HEK293 (cell line): Measurements from ENCODE around the gene KBTBD3.
A peak's percentile ranks its signal among the peaks of the same experiment; 100 is the strongest.

Source experiments
- CTCF ChIA-PET: fragments of 350-600 bp; formaldehyde crosslinking; extraction: SDS; loops from one replicate; lab custom pipeline; 2021; ENCODE audit warnings: antibody characterized with exemption; lab: Yijun Ruan, JAX
- POLR2A ChIA-PET: fragments of 300-600 bp; formaldehyde crosslinking; extraction: SDS; loops from one replicate; lab custom pipeline; 2020; ENCODE audit warnings: antibody characterized with exemption, inconsistent platforms; lab: Yijun Ruan, JAX
- H3K27ac ChIP-seq: fragments of 200-500 bp; sonication (Bioruptor generic); 2 replicates; pipeline ENCODE4 v1.5.1; 2014; ENCODE audit warnings: low read depth, low read length, control low read depth, inconsistent platforms; ENCODE audit errors: extremely low read depth
- H3K36me3 ChIP-seq, 2 experiments: fragments of 200-500 bp in 1 of 2; sonication (Bioruptor generic) in 1 of 2; 1 replicate in 1 of 2; 2 replicates in 1 of 2; pipeline ENCODE4 v1.5.1; 2014 to 2017; ENCODE audit warnings: inconsistent platforms in 2 of 2, low read length in 2 of 2; ENCODE audit not compliant: control insufficient read depth in 2 of 2, insufficient read depth in 1 of 2
- H3K4me1 ChIP-seq: fragments of 200-500 bp; sonication (Bioruptor generic); 2 replicates; pipeline ENCODE4 v1.5.1; 2014; ENCODE audit warnings: mild to moderate bottlenecking, low read length, inconsistent platforms; ENCODE audit not compliant: control insufficient read depth, insufficient read depth
- H3K4me3 ChIP-seq: 2 replicates; pipeline ENCODE4 v1.5.1; 2011; ENCODE audit warnings: low read depth, mild to moderate bottlenecking, control low read depth, low read length, moderate library complexity
- H3K9me3 ChIP-seq: fragments of 200-500 bp; sonication (Bioruptor generic); 2 replicates; pipeline ENCODE4 v1.5.1; 2014; ENCODE audit warnings: low read depth, low read length, inconsistent platforms; ENCODE audit not compliant: control insufficient read depth, insufficient read depth
- BCL11B ChIP-seq: fragments of 450-650 bp; formaldehyde crosslinking; IDR thresholded peaks from 2 replicates; pipeline ENCODE4 v1.5.1; 2016; ENCODE audit warnings: low read depth, missing biosample characterization, missing genetic modification characterization
- GLI2 ChIP-seq: fragments of 450-650 bp; formaldehyde crosslinking; IDR thresholded peaks from 2 replicates; pipeline ENCODE4; 2017; ENCODE audit warnings: missing biosample characterization, missing genetic modification characterization, low read depth, borderline replicate concordance
- GLIS1 ChIP-seq: fragments of 450-650 bp; formaldehyde crosslinking; IDR thresholded peaks from 2 replicates; pipeline ENCODE4 v1.5.1; 2016; ENCODE audit warnings: missing biosample characterization, missing genetic modification characterization
- HOXD13 ChIP-seq: sonication (generic); formaldehyde crosslinking; IDR thresholded peaks from 2 replicates; pipeline ENCODE4 v1.8.0; 2022; ENCODE audit warnings: missing genetic modification reagents, borderline replicate concordance
- KLF16 ChIP-seq: fragments of 450-650 bp; formaldehyde crosslinking; IDR thresholded peaks from 2 replicates; pipeline ENCODE4 v1.5.1; 2017; ENCODE audit warnings: missing biosample characterization, missing genetic modification characterization
- REPIN1 ChIP-seq: fragments of 450-650 bp; formaldehyde crosslinking; IDR thresholded peaks from 2 replicates; pipeline ENCODE4 v1.5.1; 2017; ENCODE audit warnings: missing biosample characterization, missing genetic modification characterization, low read depth
- ZBTB48 ChIP-seq: fragments of 450-650 bp; formaldehyde crosslinking; IDR thresholded peaks from 2 replicates; pipeline ENCODE4 v1.5.1; 2016; ENCODE audit warnings: missing biosample characterization, missing genetic modification characterization
- ZNF114 ChIP-seq: fragments of 450-650 bp; formaldehyde crosslinking; IDR thresholded peaks from 2 replicates; pipeline ENCODE4 v1.5.0; 2017; ENCODE audit warnings: missing biosample characterization, missing genetic modification characterization
- ZNF138 ChIP-seq: fragments of 450-650 bp; formaldehyde crosslinking; IDR thresholded peaks from 2 replicates; pipeline ENCODE4 v1.5.1; 2016; ENCODE audit warnings: missing biosample characterization, missing genetic modification characterization, borderline replicate concordance
- ZNF175 ChIP-seq: fragments of 450-650 bp; formaldehyde crosslinking; IDR thresholded peaks from 2 replicates; pipeline ENCODE4 v1.5.1; 2016; ENCODE audit warnings: missing biosample characterization, missing genetic modification characterization
- ZNF2 ChIP-seq: fragments of 450-650 bp; formaldehyde crosslinking; IDR thresholded peaks from 2 replicates; pipeline ENCODE4 v1.5.1; 2016; ENCODE audit warnings: missing biosample characterization, missing genetic modification characterization
- ZNF214 ChIP-seq: fragments of 450-650 bp; formaldehyde crosslinking; IDR thresholded peaks from 2 replicates; pipeline ENCODE4 v1.5.1; 2017; ENCODE audit warnings: missing biosample characterization, mild to moderate bottlenecking, missing genetic modification characterization, borderline replicate concordance
- ZNF266 ChIP-seq: fragments of 450-650 bp; formaldehyde crosslinking; IDR thresholded peaks from 2 replicates; pipeline ENCODE4 v1.5.1; 2016; ENCODE audit warnings: missing biosample characterization, missing genetic modification characterization, low read depth
- ZNF311 ChIP-seq: fragments of 450-650 bp; formaldehyde crosslinking; IDR thresholded peaks from 2 replicates; pipeline ENCODE4 v1.5.1; 2017; ENCODE audit warnings: missing biosample characterization, missing genetic modification characterization, borderline replicate concordance
- ZNF549 ChIP-seq: fragments of 450-650 bp; IDR thresholded peaks from 2 replicates; pipeline ENCODE4 v1.5.1; 2018; ENCODE audit warnings: missing biosample characterization, missing genetic modification characterization, mild to moderate bottlenecking, inconsistent platforms, moderate library complexity
- ZNF596 ChIP-seq: fragments of 450-650 bp; IDR thresholded peaks from 2 replicates; pipeline ENCODE4 v1.5.0; 2018; ENCODE audit warnings: missing biosample characterization, mild to moderate bottlenecking, missing genetic modification characterization, moderate library complexity
- ZNF654 ChIP-seq: fragments of 450-650 bp; formaldehyde crosslinking; IDR thresholded peaks from 2 replicates; pipeline ENCODE4 v1.5.1; 2016; ENCODE audit warnings: low read depth, missing biosample characterization, missing genetic modification characterization
- ZNF660 ChIP-seq: fragments of 450-650 bp; IDR thresholded peaks from 2 replicates; pipeline ENCODE4 v1.5.1; 2018; ENCODE audit warnings: missing biosample characterization, mild to moderate bottlenecking, missing genetic modification characterization
- ZNF677 ChIP-seq: fragments of 450-650 bp; IDR thresholded peaks from 2 replicates; pipeline ENCODE4 v1.5.0; 2018; ENCODE audit warnings: missing biosample characterization, mild to moderate bottlenecking, missing genetic modification characterization, moderate library complexity
- ZNF701 ChIP-seq: fragments of 450-650 bp; formaldehyde crosslinking; IDR thresholded peaks from 2 replicates; pipeline ENCODE4 v1.5.1; 2016; ENCODE audit warnings: missing biosample characterization, missing genetic modification characterization
- ZNF792 ChIP-seq: fragments of 450-650 bp; formaldehyde crosslinking; IDR thresholded peaks from 2 replicates; pipeline ENCODE4 v1.5.1; 2016; ENCODE audit warnings: missing biosample characterization, missing genetic modification characterization
- ZNF843 ChIP-seq: fragments of 450-650 bp; formaldehyde crosslinking; IDR thresholded peaks from 2 replicates; pipeline ENCODE4 v1.5.1; 2016; ENCODE audit warnings: missing biosample characterization, missing genetic modification characterization
- ZSCAN16 ChIP-seq: fragments of 450-650 bp; formaldehyde crosslinking; IDR thresholded peaks from 2 replicates; pipeline ENCODE4 v1.5.1; 2016; ENCODE audit warnings: missing biosample characterization, missing genetic modification characterization
- TF ChIP-seq, protein P1 (sequence below): fragments of 450-650 bp; formaldehyde crosslinking; IDR thresholded peaks from 2 replicates; pipeline ENCODE4 v1.5.1; 2016; ENCODE audit warnings: missing biosample characterization, missing genetic modification characterization
- TF ChIP-seq, protein P2 (sequence below): fragments of 450-650 bp; formaldehyde crosslinking; IDR thresholded peaks from 2 replicates; pipeline ENCODE4 v1.5.1; 2016; ENCODE audit warnings: missing biosample characterization, missing genetic modification characterization

The KBTBD3 gene

DNA sequence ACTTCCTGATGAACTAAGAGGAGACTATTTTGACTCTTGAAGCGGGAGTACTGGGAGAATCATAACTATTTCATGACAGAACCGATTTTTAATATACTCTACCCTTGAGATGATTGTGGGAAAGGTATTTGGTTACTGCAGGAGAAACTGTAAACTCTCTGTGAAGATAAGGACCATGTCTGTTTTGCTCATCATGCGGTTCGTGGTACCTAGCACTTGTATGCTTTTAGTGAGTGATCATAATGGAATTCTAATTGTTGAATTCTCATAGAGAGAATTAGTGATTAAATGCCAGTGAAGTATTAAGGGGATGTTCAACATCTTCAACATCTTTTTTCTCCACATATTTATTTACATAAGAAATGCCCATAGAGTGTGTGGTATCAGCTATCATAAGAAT is 11.7 kb upstream of the KBTBD3 start (continued):
- TF ChIP-seq, protein P1, sequence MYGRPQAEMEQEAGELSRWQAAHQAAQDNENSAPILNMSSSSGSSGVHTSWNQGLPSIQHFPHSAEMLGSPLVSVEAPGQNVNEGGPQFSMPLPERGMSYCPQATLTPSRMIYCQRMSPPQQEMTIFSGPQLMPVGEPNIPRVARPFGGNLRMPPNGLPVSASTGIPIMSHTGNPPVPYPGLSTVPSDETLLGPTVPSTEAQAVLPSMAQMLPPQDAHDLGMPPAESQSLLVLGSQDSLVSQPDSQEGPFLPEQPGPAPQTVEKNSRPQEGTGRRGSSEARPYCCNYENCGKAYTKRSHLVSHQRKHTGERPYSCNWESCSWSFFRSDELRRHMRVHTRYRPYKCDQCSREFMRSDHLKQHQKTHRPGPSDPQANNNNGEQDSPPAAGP (tag by site-specific recombination) = no peak
- TF ChIP-seq ZNF596 (tag by site-specific recombination) = no peak

DNA sequence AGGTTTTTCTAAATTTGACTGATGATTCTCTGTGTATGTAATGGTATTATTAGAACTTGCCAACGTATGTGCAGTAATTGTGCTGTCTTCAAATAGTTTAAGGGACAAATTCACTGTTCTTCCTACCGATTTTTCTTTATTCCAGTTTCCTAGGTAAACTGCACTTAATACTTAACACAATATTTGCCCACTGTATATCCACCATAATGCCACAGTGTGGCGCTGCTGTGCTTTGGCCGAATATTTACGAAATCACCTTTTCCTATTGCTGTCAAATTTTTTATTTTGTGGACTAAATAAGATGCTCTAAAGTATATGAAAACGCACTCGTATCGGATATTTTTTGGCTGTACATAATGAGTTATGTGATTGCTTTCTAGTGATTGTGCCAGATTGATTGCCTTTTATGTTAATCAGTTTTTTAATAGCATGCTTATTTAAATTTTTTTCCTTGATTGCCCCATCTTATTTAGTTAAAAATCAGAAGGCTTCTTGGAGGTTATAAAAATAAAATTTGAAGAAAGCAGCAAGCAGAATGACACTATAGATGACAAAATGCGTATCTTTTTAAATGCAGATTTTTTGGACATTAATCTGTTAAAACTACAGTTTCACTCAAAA is 10.8 kb upstream of the KBTBD3 start:
- Histone ChIP-seq H3K9me3 (no peaks in the 10 kb centered on the region), H3K36me3 (peaks cover 4 to 65% of the 10 kb centered on the region in 2 experiments; a peak in 2 of 3 replicates), H3K27ac (no peak overlapping the region), H3K4me3 (no peak overlapping the region), H3K4me1 (no peaks in the 10 kb centered on the region)
- CTCF ChIA-PET = interaction anchor here (0.6 to 2.0 kb wide), 13 partner anchors 9 to 950 kb away, joined by 3 to 8 read pairs (median 4); no protein-coding TSS in a partner anchor
- TF ChIP-seq ZNF660 (tag by site-specific recombination) (0 out of 2 replicates have a peak, but pooled peaks have one; percentile 37), ZNF214 (tag by site-specific recombination) (no peak), KLF16 (tag by site-specific recombination) (no peak), ZNF654 (tag by site-specific recombination) (peak; percentile 77), ZNF311 (tag by site-specific recombination) (no peak)
- POLR2A ChIA-PET = interaction anchor here (1.8 kb wide), 1 partner anchor 11 kb away, joined by 5 read pairs; the partner anchor contains the start of genes AASDHPPT and KBTBD3

DNA sequence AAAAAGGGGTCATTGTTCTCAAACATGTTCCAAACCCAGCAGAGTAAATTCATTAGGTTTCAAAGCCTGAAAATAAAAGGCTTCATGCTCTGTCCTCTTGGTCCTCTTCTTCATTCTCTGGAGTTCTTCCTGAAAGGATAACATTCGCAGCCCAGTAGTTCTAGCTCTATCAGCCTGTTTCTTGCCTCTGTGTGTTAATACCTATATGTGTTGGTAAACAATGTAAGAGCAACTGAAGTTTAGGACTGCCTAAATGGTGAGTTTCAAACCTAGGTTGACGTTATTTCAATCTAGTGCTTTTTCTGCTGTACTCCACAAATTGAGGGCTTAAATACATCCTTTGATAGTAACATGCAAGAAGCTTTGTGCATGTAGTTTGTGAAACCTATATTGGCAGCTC is 9.7 kb upstream of the KBTBD3 start:
- Histone ChIP-seq H3K36me3 (peaks cover 4 to 65% of the 10 kb centered on the region in 2 experiments; a peak in 2 of 3 replicates), H3K4me1 (no peaks in the 10 kb centered on the region), H3K27ac (no peak overlapping the region), H3K9me3 (no peaks in the 10 kb centered on the region), H3K4me3 (no peak overlapping the region)
- TF ChIP-seq ZBTB48 (tag by site-specific recombination) (no peak), ZNF311 (tag by site-specific recombination) (no peak), GLIS1 (tag by site-specific recombination) (no peak), HOXD13 (CRISPR knock-in tag) (no peak), ZNF677 (tag by site-specific recombination) (no peak), GLI2 (no peak), ZNF549 (tag by site-specific recombination) (no peak), ZNF701 (tag by site-specific recombination) (no peak)
- ChIA-PET CTCF (interaction anchor here (0.7 to 2.0 kb wide), 11 partner anchors 8 to 1142 kb away, joined by 3 to 8 read pairs (median 4); no protein-coding TSS in a partner anchor), POLR2A (interaction anchor here (1.8 kb wide), 1 partner anchor 9 kb away, joined by 5 read pairs; the partner anchor contains the start of genes AASDHPPT and KBTBD3)

DNA sequence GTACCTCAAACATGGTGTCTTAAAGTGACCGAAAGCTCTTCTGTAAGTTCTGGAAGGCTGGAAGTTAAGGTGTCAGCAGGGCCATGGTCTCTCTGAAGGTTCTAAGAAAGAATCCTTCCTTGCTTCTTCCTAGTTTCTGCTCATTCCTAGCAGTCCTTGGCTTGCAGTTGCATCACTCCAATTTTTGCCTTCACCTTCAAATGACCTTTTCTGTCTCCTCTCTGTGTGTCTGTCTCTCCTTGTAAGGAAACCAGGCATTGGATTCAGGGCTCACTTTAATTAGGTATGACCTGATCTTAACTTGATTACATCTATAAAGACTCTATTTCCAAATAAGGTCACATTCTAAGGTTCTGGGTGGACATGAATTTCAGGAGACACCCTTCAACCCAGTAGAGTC is 9.0 kb upstream of the KBTBD3 start:
- CTCF ChIA-PET = interaction anchor here (0.7 to 1.3 kb wide), 2 partner anchors 41 to 421 kb away, joined by 3 read pairs; no protein-coding TSS in a partner anchor
- POLR2A ChIA-PET = interaction anchor here (1.8 kb wide), 1 partner anchor 9 kb away, joined by 5 read pairs; the partner anchor contains the start of genes AASDHPPT and KBTBD3
- no peak overlapping the region for H3K4me3 ChIP-seq
- no peak for TF ChIP-seq ZNF792 (tag by site-specific recombination)
- H3K9me3 ChIP-seq = no peaks in the 10 kb centered on the region
- peaks cover 4 to 63% of the 10 kb centered on the region in 2 experiments for H3K36me3 ChIP-seq
- no peaks in the 10 kb centered on the region for H3K4me1 ChIP-seq
- no peak overlapping the region for H3K27ac ChIP-seq

DNA sequence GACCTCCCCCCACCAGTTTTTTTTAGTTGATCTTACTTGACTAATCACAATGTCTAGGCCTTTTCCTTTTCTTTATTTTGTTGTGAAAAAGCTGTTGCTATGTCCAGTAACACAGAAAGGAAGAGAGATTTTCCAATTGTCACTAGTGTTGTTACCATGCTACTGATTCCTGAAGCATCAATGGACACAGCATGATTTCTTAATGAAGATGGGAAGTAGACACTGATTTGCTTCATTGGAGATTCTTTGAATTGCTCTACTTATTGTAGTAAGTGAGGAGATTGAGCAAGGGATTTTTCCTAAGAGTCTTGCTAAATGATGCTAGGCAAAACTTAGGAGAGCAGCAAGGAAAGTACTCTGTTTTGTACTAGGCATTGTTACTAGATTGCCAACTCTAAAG is 4.9 kb upstream of the KBTBD3 start:
- no peak overlapping the region for H3K4me3 ChIP-seq
- peaks cover 4 to 63% of the 10 kb centered on the region in 2 experiments for H3K36me3 ChIP-seq
- CTCF ChIA-PET = no interaction called here
- no peak overlapping the region for H3K27ac ChIP-seq
- TF ChIP-seq ZNF2 (tag by site-specific recombination) (no peak), ZSCAN16 (tag by site-specific recombination) (no peak), ZNF266 (tag by site-specific recombination) (no peak), ZNF138 (tag by site-specific recombination) (no peak), ZNF843 (no peak), ZNF114 (no peak), BCL11B (tag by site-specific recombination) (no peak), REPIN1 (no peak), ZNF175 (tag by site-specific recombination) (no peak)
- TF ChIP-seq, protein P2, sequence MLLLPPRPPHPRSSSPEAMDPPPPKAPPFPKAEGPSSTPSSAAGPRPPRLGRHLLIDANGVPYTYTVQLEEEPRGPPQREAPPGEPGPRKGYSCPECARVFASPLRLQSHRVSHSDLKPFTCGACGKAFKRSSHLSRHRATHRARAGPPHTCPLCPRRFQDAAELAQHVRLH (tag by site-specific recombination) = no peak
- no peaks in the 10 kb centered on the region for H3K9me3 ChIP-seq
- H3K4me1 ChIP-seq = no peaks in the 10 kb centered on the region
- POLR2A ChIA-PET = no interaction called here
